ENCODE data around the gene SDK1.

- no peak for TF ChIP-seq EZH2 (IDR thresholded peaks at IDR 0.05; ENCODE audit: low read depth, low read length, severe bottlenecking)
- TF ChIP-seq, protein P1, sequence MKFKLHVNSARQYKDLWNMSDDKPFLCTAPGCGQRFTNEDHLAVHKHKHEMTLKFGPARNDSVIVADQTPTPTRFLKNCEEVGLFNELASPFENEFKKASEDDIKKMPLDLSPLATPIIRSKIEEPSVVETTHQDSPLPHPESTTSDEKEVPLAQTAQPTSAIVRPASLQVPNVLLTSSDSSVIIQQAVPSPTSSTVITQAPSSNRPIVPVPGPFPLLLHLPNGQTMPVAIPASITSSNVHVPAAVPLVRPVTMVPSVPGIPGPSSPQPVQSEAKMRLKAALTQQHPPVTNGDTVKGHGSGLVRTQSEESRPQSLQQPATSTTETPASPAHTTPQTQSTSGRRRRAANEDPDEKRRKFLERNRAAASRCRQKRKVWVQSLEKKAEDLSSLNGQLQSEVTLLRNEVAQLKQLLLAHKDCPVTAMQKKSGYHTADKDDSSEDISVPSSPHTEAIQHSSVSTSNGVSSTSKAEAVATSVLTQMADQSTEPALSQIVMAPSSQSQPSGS (IDR thresholded peaks at IDR 0.05; ENCODE audit: low read length) = no peak
- no peak for TF ChIP-seq CTCF (IDR thresholded peaks at IDR 0.05; ENCODE audit: control extremely low read depth in 1 of 3, insufficient read depth in 1 of 3, low read depth in 1 of 3, low read length in 3 of 3)
- TF ChIP-seq NRF1 (IDR thresholded peaks at IDR 0.05; ENCODE audit: low read depth, low read length) = no peak
- no peak for TF ChIP-seq POLR2AphosphoS5 (IDR thresholded peaks at IDR 0.05; ENCODE audit: low read depth, low read length)
- no peak for TF ChIP-seq RNF2 (IDR thresholded peaks at IDR 0.05; ENCODE audit: borderline replicate concordance, low read depth, low read length, missing control alignments, poor library complexity, severe bottlenecking)
- no peak for TF ChIP-seq EP300 (IDR thresholded peaks at IDR 0.05; ENCODE audit: borderline replicate concordance in 1 of 2, low read depth in 2 of 2, low read length in 2 of 2)
- no peak for TF ChIP-seq POLR2A (IDR thresholded peaks at IDR 0.05; ENCODE audit: control extremely low read depth in 1 of 2, low read depth in 2 of 2, low read length in 2 of 2)
- TF ChIP-seq RAD21 (IDR thresholded peaks at IDR 0.05 in 1 of 2, conservative IDR thresholded peaks at IDR 0.05 in 1 of 2; ENCODE audit: low read depth in 2 of 2, low read length in 2 of 2) = no peak
- TF ChIP-seq CREB1 (IDR thresholded peaks at IDR 0.05) = no peak
Measured at GRCh38 chr7:4221043-4221442, 920.0 kb downstream of the SDK1 start.
